Fibroblast of gingiva (primary cell): ENCODE measurements around the gene SLC49A3.
"Not testable (repeated sequence)": the region's sequence is repeated elsewhere in the genome, so short reads cannot be mapped to it uniquely, and the experiment has no call there.

ENCODE experiments used
- DNase-seq: peaks from one replicate; pipeline ENCODE4 v3.0.0-alpha.2; 2011; ENCODE audit warnings: low read depth

The SLC49A3 gene

GRCh38 chr4:651884-652642 lies 36.9 kb downstream of the SLC49A3 start:
- no peak for DNase-seq

- DNase-seq, result no peak
Observed at GRCh38 chr4:650951-651883, 37.7 kb downstream of the SLC49A3 start.

- DNase-seq, result no peak
Observed at GRCh38 chr4:650461-650860, 38.5 kb downstream of the SLC49A3 start.

- no peak for DNase-seq
Observed at GRCh38 chr4:649751-650310, 39.1 kb downstream of the SLC49A3 start.

GRCh38 chr4:649293-649625 lies 39.7 kb downstream of the SLC49A3 start:
- no peak for DNase-seq

- DNase-seq, result no peak
Observed at GRCh38 chr4:648579-649292, 40.2 kb downstream of the SLC49A3 start.

- DNase-seq, result no peak
Observed at GRCh38 chr4:647481-647880, 41.5 kb downstream of the SLC49A3 start.

- DNase-seq, result no peak
Observed at GRCh38 chr4:646460-646859, 42.5 kb downstream of the SLC49A3 start.

GRCh38 chr4:642366-642765 lies 46.6 kb downstream of the SLC49A3 start:
- not testable (repeated sequence) for DNase-seq

GRCh38 chr4:637536-638280 lies 51.2 kb downstream of the SLC49A3 start:
- DNase-seq, result no peak

GRCh38 chr4:636628-637159 lies 52.3 kb downstream of the SLC49A3 start:
- DNase-seq, result no peak

GRCh38 chr4:635851-636627 lies 52.9 kb downstream of the SLC49A3 start:
- DNase-seq, result no peak

- not testable (repeated sequence) for DNase-seq
Observed at GRCh38 chr4:635066-635835, 53.7 kb downstream of the SLC49A3 start.

- no peak for DNase-seq
Observed at GRCh38 chr4:634599-634985, 54.4 kb downstream of the SLC49A3 start.

GRCh38 chr4:633976-634598 lies 54.9 kb downstream of the SLC49A3 start:
- DNase-seq, result no peak

GRCh38 chr4:633406-633805 lies 55.5 kb downstream of the SLC49A3 start:
- DNase-seq, result no peak

GRCh38 chr4:632926-633325 lies 56.0 kb downstream of the SLC49A3 start:
- DNase-seq, result no peak

GRCh38 chr4:632196-632790 lies 56.7 kb downstream of the SLC49A3 start:
- no peak for DNase-seq
